Activated naive CD4-positive, alpha-beta T cell treated with anti-CD3 and anti-CD28 coated beads, Interleukin-2, amount 10 ng/mL, durations not matched to agents 7 days and 5 days (primary cell): Measurements from ENCODE around the gene SCEL.

Source experiments
- CTCF ChIA-PET: fragments of 350-600 bp; sonication (Branson Sonifier 250); formaldehyde crosslinking; loops from one replicate; lab custom pipeline; 2021; ENCODE audit warnings: antibody characterized with exemption; lab: Charles Lee
- DNase-seq: peaks from one replicate; pipeline ENCODE4 v3.0.0-alpha.2; 2020
- H3K27ac Mint-ChIP-seq: one replicate; pipeline ENCODE4 v1.8.0; 2021; ENCODE audit warnings: mild to moderate bottlenecking, moderate library complexity, mixed read lengths
- H3K27me3 Mint-ChIP-seq: one replicate; pipeline ENCODE4 v1.8.0; 2021; ENCODE audit warnings: mild to moderate bottlenecking, mixed read lengths
- H3K36me3 Mint-ChIP-seq: one replicate; pipeline ENCODE4 v1.8.0; 2021; ENCODE audit warnings: mixed read lengths
- H3K4me1 Mint-ChIP-seq: one replicate; pipeline ENCODE4 v1.8.0; 2021; ENCODE audit warnings: mixed read lengths
- H3K4me3 Mint-ChIP-seq: one replicate; pipeline ENCODE4 v1.8.0; 2021; ENCODE audit warnings: mild to moderate bottlenecking, moderate library complexity, mixed read lengths
- H3K9me3 Mint-ChIP-seq: one replicate; pipeline ENCODE4 v1.8.0; 2021; ENCODE audit warnings: mixed read lengths

Gene SCEL

DNA sequence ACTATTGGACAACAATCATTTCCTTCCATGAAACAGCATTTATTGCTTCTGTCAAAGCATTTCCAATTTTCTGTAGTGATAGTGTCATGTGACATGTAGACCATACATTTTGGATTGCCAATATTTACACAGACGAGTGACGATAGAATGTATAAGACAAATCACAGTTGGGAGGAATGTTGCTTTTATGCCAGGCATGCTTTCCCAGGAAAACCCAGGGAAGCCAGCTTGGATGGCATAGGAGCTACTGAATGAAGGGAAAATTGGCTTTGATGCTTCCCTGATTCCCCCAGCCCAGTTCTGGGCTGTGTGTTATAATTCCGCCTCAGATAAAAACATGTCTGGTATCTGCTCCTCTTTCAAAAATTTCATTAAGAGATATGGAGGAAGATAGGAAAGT lies 22.5 kb downstream of the SCEL start:
- Mint-ChIP-seq H3K9me3 (no peaks in the 10 kb centered on the region), H3K27ac (no peak overlapping the region), H3K27me3 (peaks cover 4% of the 10 kb centered on the region), H3K4me1 (peaks cover 12% of the 10 kb centered on the region), H3K4me3 (no peak overlapping the region), H3K36me3 (no peaks in the 10 kb centered on the region)
- CTCF ChIA-PET = no interaction called here
- DNase-seq = no peak

DNA sequence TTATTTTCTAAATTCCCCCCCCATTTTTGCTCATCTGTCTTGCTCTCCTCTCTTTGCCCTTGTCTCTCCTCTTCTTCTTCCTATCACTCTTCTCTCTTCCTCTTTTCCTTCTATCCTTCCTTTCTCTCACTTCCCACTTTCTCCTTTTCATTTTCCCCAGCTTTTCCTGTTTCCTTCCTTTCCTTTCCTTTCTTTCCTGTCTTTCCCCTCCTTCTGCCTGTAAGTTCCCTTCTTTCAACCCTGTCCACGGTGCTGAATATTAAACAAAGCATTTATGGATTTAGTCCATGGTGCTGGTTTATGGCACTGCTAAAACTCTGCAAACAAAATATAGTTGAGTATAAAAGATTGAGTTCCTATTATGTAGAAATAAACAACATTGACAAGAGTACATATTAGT lies 27.6 kb downstream of the SCEL start:
- H3K27me3 Mint-ChIP-seq = no peaks in the 10 kb centered on the region
- H3K4me1 Mint-ChIP-seq = peaks cover 9% of the 10 kb centered on the region
- CTCF ChIA-PET = no interaction called here
- H3K9me3 Mint-ChIP-seq = no peaks in the 10 kb centered on the region
- no peak overlapping the region for H3K27ac Mint-ChIP-seq
- no peak for DNase-seq
- no peaks in the 10 kb centered on the region for H3K36me3 Mint-ChIP-seq
- H3K4me3 Mint-ChIP-seq = no peak overlapping the region

DNA sequence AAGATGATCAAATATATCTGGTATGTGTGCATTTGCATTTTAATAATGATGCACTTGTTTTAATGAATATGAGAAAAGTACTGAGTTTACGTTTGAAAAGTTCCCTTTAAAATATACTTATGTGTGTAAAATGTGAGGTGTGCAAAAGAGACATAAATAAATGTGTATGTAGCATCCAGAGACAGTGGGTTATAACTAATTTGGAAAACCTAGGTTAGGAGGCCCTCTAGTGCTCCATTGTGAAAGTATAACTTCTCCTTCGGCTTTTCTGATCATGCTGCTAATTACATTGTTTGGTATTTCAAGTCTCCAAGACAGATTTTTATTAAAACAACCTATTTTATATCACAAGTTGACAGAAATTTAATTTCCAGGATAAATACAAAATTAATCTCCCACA lies 30.1 kb downstream of the SCEL start:
- Mint-ChIP-seq H3K9me3 (no peaks in the 10 kb centered on the region), H3K27me3 (peaks cover 9% of the 10 kb centered on the region), H3K36me3 (no peaks in the 10 kb centered on the region), H3K4me3 (no peak overlapping the region), H3K4me1 (no peaks in the 10 kb centered on the region), H3K27ac (no peak overlapping the region)
- DNase-seq = no peak
- CTCF ChIA-PET = interaction anchor here (0.8 to 1.8 kb wide), 3 partner anchors 72 to 83 kb away, joined by 3 to 12 read pairs (median 3); no protein-coding TSS in a partner anchor

DNA sequence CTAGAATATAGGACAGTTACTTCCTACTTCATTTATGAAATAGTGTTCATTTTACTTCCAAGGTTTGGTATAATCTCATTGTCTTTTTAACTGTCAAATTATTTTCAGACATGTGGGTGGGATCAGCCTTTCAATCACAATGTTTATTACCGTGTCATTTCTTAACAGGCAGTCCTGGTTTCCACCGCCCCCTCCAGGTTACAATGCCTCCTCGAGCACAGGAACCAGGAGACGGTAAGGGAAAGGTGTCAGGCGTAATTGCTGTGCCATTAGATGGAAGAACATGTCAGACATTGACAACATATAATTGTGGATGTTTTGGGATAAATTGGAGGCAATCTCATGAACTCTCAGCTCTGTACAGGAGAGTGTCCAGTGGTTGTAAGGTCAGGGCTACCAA lies 36.5 kb downstream of the SCEL start:
- CTCF ChIA-PET = no interaction called here
- no peaks in the 10 kb centered on the region for H3K9me3 Mint-ChIP-seq
- no peak overlapping the region for H3K4me3 Mint-ChIP-seq
- no peaks in the 10 kb centered on the region for H3K36me3 Mint-ChIP-seq
- no peak overlapping the region for H3K27ac Mint-ChIP-seq
- H3K27me3 Mint-ChIP-seq = peaks cover 21% of the 10 kb centered on the region
- no peaks in the 10 kb centered on the region for H3K4me1 Mint-ChIP-seq
- no peak for DNase-seq

DNA sequence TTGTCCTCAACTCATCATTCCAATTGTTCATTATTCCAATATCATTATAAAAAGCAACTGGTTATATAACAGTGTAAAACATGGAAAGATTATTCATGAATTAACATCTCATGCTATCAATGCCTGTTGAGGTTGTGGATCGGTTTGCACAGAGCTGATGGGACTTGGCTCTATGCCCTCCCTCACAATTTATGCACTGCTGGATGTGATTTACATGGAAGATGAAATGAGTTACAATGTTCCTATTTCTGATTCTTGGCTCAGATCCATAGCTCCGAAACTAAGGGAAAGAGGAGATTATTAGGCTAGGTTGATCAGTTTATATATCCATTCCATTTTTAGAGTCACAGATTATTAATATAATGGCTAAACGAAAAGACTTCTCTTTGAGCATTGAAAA lies 38.6 kb downstream of the SCEL start:
- H3K4me1 Mint-ChIP-seq = no peaks in the 10 kb centered on the region
- CTCF ChIA-PET = interaction anchor here (1.3 to 1.6 kb wide), 2 partner anchors 19 to 81 kb away, joined by 3 to 8 read pairs; no protein-coding TSS in a partner anchor
- no peaks in the 10 kb centered on the region for H3K36me3 Mint-ChIP-seq
- H3K27me3 Mint-ChIP-seq = peaks cover 17% of the 10 kb centered on the region
- no peak overlapping the region for H3K4me3 Mint-ChIP-seq
- H3K27ac Mint-ChIP-seq = no peak overlapping the region
- no peaks in the 10 kb centered on the region for H3K9me3 Mint-ChIP-seq
- no peak for DNase-seq

DNA sequence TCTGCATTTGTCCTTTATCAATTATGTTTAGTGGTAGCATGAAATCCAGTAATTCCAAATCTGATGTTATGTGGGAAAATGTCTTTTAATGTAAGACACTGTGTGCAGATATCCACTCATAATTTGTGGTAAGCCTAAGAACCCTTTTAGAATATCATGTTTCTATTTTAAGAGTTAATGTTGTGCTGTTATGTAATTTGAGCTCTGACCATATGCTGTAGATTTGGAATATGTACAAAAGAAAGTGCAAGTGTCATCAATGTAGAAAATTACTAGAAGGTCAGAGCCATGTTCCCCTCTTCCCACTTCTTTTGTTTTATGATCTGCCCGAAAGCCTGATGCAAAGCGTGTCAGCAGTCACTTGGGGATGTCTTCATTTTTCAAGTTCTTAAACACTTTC lies 44.5 kb downstream of the SCEL start:
- no peak overlapping the region for H3K4me3 Mint-ChIP-seq
- no peak overlapping the region for H3K27ac Mint-ChIP-seq
- H3K27me3 Mint-ChIP-seq = peaks cover 10% of the 10 kb centered on the region
- no peaks in the 10 kb centered on the region for H3K36me3 Mint-ChIP-seq
- no peaks in the 10 kb centered on the region for H3K9me3 Mint-ChIP-seq
- DNase-seq = no peak
- CTCF ChIA-PET = interaction anchor here (1.5 kb wide), 1 partner anchor 14 kb away, joined by 5 read pairs; no protein-coding TSS in a partner anchor
- H3K4me1 Mint-ChIP-seq = no peaks in the 10 kb centered on the region

DNA sequence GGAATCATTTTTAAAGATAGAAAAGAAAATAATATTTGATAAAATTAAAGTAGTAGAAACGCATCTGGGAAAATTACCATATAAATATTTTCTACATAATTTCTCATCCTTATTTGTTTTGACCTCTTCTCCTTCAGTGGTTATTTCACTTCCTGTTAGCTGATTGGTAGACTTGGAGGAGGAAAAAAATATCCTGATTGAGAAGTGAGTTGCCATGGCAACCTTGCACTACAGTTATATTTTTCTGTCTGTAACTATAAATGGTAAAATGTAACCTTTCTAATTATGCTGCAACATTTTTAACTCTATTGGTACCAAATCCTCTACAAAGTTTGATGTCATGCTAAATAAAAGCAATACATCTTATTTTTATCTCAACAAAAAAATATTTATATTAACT lies 45.2 kb downstream of the SCEL start:
- no peaks in the 10 kb centered on the region for H3K9me3 Mint-ChIP-seq
- H3K27me3 Mint-ChIP-seq = peaks cover 9% of the 10 kb centered on the region
- no peaks in the 10 kb centered on the region for H3K4me1 Mint-ChIP-seq
- H3K4me3 Mint-ChIP-seq = no peak overlapping the region
- H3K36me3 Mint-ChIP-seq = no peaks in the 10 kb centered on the region
- DNase-seq = no peak
- no peak overlapping the region for H3K27ac Mint-ChIP-seq
- CTCF ChIA-PET = interaction anchor here (1.3 to 1.5 kb wide), 2 partner anchors 12 to 13 kb away, joined by 3 to 5 read pairs; no protein-coding TSS in a partner anchor

DNA sequence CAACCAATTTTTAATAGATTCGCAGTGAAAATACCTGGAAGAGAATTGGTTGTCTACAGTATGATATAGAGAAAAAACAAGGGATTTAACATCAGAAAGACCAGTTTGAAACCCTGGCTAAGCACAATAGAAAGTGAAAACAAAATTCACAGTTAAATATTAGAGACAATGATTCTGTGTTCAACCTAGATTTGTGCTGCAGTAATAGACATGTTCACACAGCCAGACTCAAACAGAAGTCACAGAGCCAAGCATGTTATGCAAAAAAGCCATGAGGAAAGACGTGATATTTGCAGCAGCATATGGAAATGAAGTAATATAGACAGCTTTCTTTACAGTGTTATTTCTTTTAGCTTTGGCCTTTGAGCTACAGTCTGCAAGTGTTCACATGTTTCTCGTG lies 48.1 kb downstream of the SCEL start:
- no peaks in the 10 kb centered on the region for H3K27me3 Mint-ChIP-seq

DNA sequence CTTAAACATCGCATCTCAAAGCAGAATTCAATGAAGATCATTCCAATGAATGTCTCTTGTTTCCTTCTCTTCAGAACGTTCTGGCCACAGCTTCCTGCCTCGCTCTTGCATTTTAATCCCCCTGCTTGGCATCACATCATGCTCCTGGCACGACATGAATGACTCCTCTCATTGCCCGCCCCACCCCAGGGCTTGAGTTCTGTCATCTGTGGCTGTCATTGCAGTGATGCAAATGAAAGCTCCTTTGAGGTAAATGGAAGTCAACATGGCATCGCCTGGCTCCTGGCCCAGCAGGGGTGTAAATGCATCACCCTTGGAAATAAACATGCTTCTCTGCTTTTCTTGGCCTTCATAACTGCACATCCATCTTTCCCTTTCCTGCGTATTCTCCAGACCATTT lies 48.6 kb downstream of the SCEL start:
- H3K36me3 Mint-ChIP-seq = no peaks in the 10 kb centered on the region
- H3K4me1 Mint-ChIP-seq = no peaks in the 10 kb centered on the region
- no peaks in the 10 kb centered on the region for H3K9me3 Mint-ChIP-seq
- no peaks in the 10 kb centered on the region for H3K27me3 Mint-ChIP-seq
- no peak for DNase-seq
- no peak overlapping the region for H3K4me3 Mint-ChIP-seq
- CTCF ChIA-PET = interaction anchor here (1.0 to 1.5 kb wide), 2 partner anchors 9 to 11 kb away, joined by 3 to 7 read pairs; no protein-coding TSS in a partner anchor
- H3K27ac Mint-ChIP-seq = no peak overlapping the region

More for the DNA sequence above, 48.1 kb downstream of the SCEL start:
- no peaks in the 10 kb centered on the region for H3K4me1 Mint-ChIP-seq
- no peaks in the 10 kb centered on the region for H3K9me3 Mint-ChIP-seq
- no peak overlapping the region for H3K4me3 Mint-ChIP-seq
- CTCF ChIA-PET = interaction anchor here (1.0 to 1.5 kb wide), 2 partner anchors 10 to 12 kb away, joined by 3 to 7 read pairs; no protein-coding TSS in a partner anchor
- no peak overlapping the region for H3K27ac Mint-ChIP-seq
- no peaks in the 10 kb centered on the region for H3K36me3 Mint-ChIP-seq
- no peak for DNase-seq

DNA sequence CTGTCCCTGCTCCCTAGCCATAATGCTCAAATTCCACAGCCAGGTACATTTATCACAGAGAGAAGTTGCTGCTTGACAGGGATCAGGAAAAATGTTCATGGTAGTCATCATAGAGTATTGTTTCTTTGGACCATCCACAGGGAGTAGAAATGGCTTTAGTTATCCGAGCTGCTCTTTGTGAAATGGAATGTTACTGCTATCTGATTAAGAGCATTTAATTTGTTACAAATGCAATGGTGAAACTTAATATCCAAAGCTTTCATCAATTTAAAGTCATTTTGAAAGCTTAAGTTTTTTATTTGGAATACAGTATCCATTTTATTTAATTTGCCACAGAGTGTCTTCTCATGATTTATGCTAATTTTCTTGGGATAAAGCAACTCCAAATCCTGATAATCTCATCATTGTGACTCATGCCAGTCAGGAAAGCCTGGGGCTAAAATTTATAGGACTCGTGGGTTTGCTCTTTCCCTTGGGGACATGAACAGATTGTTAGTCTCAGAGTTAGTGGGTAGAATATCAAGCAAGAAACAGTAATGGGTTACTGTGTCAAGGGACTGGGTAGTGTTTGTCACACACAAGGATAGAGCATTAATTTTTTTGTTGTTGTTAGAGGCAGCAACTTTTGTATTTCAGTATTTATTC lies 59.8 kb downstream of the SCEL start:
- Mint-ChIP-seq H3K27me3 (peaks cover 9% of the 10 kb centered on the region), H3K27ac (no peak overlapping the region), H3K9me3 (no peaks in the 10 kb centered on the region), H3K4me1 (no peaks in the 10 kb centered on the region), H3K4me3 (no peak overlapping the region), H3K36me3 (no peaks in the 10 kb centered on the region)
- CTCF ChIA-PET = interaction anchor here (0.9 to 3.7 kb wide), 2 partner anchors 11 to 154 kb away, joined by 3 to 34 read pairs; no protein-coding TSS in a partner anchor
- DNase-seq = no peak

DNA sequence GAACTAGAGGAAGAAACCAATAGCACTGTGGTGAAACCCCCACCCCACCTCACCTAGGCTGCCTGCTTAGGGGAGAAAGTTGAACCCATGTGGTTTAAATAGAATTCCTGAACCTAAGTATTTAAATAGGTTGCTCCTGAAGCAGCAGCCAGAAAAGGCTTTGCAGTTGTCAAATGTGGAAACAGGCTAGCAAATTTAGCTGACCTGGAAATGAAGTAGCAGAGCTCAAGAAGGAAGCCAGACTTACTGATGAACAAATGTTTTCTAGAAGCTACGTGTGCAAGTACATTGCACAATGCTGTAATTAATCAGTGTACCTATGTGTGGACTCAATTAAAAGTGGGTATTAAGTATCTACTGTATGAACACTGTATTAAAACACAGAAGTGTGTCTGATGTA lies 61.3 kb downstream of the SCEL start:
- no peak overlapping the region for H3K27ac Mint-ChIP-seq
- DNase-seq = no peak
- H3K27me3 Mint-ChIP-seq = peaks cover 9% of the 10 kb centered on the region
- no peaks in the 10 kb centered on the region for H3K9me3 Mint-ChIP-seq
- no peaks in the 10 kb centered on the region for H3K4me1 Mint-ChIP-seq
- CTCF ChIA-PET = interaction anchor here (1.3 kb wide), 1 partner anchor 15 kb away, joined by 3 read pairs; no protein-coding TSS in a partner anchor
- no peak overlapping the region for H3K4me3 Mint-ChIP-seq
- no peaks in the 10 kb centered on the region for H3K36me3 Mint-ChIP-seq

DNA sequence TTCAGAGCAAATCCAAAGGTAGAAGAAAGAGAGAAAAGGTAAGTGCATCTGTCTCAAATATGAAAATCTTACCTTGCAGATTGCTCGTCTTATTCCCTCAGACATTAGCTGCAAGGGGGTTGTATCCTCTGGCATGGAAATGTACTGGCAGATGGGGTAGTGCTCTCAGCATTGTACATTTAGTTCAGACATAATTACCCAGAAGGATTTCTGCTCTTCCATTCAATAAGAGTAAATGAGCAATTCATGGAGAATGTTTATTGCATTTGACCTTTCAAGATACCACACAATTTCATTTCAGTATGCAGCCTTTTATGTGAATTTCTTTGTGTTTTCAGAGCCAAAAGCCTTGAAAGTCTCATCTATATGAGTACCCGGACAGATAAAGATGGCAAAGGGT lies 63.8 kb downstream of the SCEL start:
- no peak for DNase-seq
- no peak overlapping the region for H3K27ac Mint-ChIP-seq
- no peaks in the 10 kb centered on the region for H3K27me3 Mint-ChIP-seq
- no peaks in the 10 kb centered on the region for H3K36me3 Mint-ChIP-seq
- CTCF ChIA-PET = no interaction called here
- H3K4me1 Mint-ChIP-seq = no peaks in the 10 kb centered on the region
- H3K4me3 Mint-ChIP-seq = no peak overlapping the region
- H3K9me3 Mint-ChIP-seq = no peaks in the 10 kb centered on the region

DNA sequence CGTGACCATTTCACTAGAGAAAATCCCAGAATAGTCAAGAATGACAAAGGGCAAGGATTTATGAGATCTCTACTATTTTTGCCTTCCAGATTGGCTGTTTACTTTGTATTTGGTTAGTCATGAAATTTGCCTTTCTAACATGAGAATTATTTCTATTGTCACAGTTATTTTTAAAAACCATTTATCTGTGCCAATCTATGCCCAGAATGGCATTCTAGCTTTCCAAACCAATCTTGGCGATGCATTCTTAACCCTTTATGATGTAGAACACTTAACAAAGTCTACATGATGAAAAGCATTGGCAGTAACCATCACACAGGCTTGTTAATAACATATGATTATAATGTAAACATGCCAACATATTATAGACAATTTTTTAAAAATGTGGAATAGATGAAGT lies 65.2 kb downstream of the SCEL start:
- H3K36me3 Mint-ChIP-seq = no peaks in the 10 kb centered on the region
- H3K9me3 Mint-ChIP-seq = no peaks in the 10 kb centered on the region
- H3K27me3 Mint-ChIP-seq = no peaks in the 10 kb centered on the region
- DNase-seq = no peak
- CTCF ChIA-PET = no interaction called here
- H3K4me3 Mint-ChIP-seq = no peak overlapping the region
- no peaks in the 10 kb centered on the region for H3K4me1 Mint-ChIP-seq
- H3K27ac Mint-ChIP-seq = no peak overlapping the region

DNA sequence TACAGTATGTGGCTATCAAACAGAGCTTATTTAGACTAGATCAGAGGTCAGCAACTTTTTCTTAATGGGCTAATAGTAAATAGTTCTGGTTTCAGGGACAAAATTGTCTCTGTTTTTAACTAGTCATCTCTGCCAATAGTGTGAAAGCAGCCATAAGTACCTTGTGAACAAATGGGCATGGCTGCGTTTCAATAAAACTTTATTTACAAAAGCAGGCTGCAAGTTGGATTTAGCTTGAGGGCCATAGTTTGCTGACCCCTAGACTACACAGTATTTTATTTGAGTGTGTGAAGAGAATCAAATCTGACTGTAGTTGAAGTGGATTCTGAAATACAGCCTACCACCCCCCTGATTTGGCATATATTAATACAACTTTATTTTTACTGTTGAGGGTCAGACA lies 75.6 kb downstream of the SCEL start:
- no peaks in the 10 kb centered on the region for H3K27me3 Mint-ChIP-seq
- no peaks in the 10 kb centered on the region for H3K4me1 Mint-ChIP-seq
- CTCF ChIA-PET = no interaction called here
- no peak overlapping the region for H3K4me3 Mint-ChIP-seq
- H3K9me3 Mint-ChIP-seq = no peaks in the 10 kb centered on the region
- no peak for DNase-seq
- no peaks in the 10 kb centered on the region for H3K36me3 Mint-ChIP-seq
- H3K27ac Mint-ChIP-seq = no peak overlapping the region

DNA sequence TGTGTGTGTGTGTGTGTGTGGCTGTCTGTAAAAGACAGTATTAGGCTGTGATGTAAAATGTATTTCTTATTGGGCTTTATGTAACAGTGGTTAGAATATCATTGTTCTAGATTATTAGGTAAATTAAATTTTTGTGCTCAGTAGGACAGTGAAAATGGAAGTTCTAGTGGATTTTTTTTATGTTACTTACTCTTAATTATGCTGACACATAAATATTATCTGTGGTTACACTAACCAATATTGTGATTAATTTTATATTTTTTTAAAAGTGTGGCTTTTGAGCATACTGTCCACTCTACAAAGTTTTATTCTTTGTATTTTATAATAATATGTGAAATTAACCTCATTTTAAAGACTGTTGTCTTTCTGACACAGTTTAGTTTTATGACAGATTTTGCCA lies 80.5 kb downstream of the SCEL start:
- Mint-ChIP-seq H3K4me1 (no peaks in the 10 kb centered on the region), H3K27me3 (peaks cover 7% of the 10 kb centered on the region), H3K9me3 (no peaks in the 10 kb centered on the region), H3K4me3 (no peak overlapping the region), H3K36me3 (no peaks in the 10 kb centered on the region), H3K27ac (no peak overlapping the region)
- DNase-seq = no peak
- CTCF ChIA-PET = no interaction called here
